ENCODE results near the gene PTH2.
A peak's percentile ranks its signal among the peaks of the same experiment; 100 is the strongest.

The PTH2 gene

GRCh38 chr19:49409441-49410029 is 13.7 kb downstream of the PTH2 start:
- DNase-seq (ENCODE audit: low read depth) = no peak

- DNase-seq (ENCODE audit: low read depth) = no peak
Measured at GRCh38 chr19:49408816-49409440, 14.3 kb downstream of the PTH2 start.

GRCh38 chr19:49407482-49408015 is 15.7 kb downstream of the PTH2 start:
- no peak for DNase-seq (ENCODE audit: low read depth)

GRCh38 chr19:49407079-49407478 is 16.2 kb downstream of the PTH2 start:
- DNase-seq (ENCODE audit: low read depth) = no peak

- DNase-seq (ENCODE audit: low read depth) = no peak
Measured at GRCh38 chr19:49403404-49404187, 19.6 kb downstream of the PTH2 start.

- DNase-seq (ENCODE audit: low read depth) = no peak
Measured at GRCh38 chr19:49400029-49400428, 23.2 kb downstream of the PTH2 start.

GRCh38 chr19:49398931-49399330 is 24.3 kb downstream of the PTH2 start:
- DNase-seq (ENCODE audit: low read depth) = no peak

- no peak for DNase-seq (ENCODE audit: low read depth)
Measured at GRCh38 chr19:49398001-49398615, 25.1 kb downstream of the PTH2 start.

- no peak for DNase-seq (ENCODE audit: low read depth)
Measured at GRCh38 chr19:49396738-49397505, 26.3 kb downstream of the PTH2 start.

GRCh38 chr19:49395581-49396407 is 27.4 kb downstream of the PTH2 start:
- no peak for DNase-seq (ENCODE audit: low read depth)

GRCh38 chr19:49393881-49394280 is 29.4 kb downstream of the PTH2 start:
- DNase-seq (ENCODE audit: low read depth) = no peak

GRCh38 chr19:49391581-49392399 is 31.5 kb downstream of the PTH2 start:
- peak; percentile 52 for DNase-seq (ENCODE audit: low read depth)

- DNase-seq (ENCODE audit: low read depth) = no peak
Measured at GRCh38 chr19:49390929-49391359, 32.3 kb downstream of the PTH2 start.

- DNase-seq (ENCODE audit: low read depth) = no peak
Measured at GRCh38 chr19:49390131-49390928, 32.9 kb downstream of the PTH2 start.

GRCh38 chr19:49389406-49389805 is 33.8 kb downstream of the PTH2 start:
- no peak for DNase-seq (ENCODE audit: low read depth)

- peak; percentile 50 for DNase-seq (ENCODE audit: low read depth)
Measured at GRCh38 chr19:49387936-49388372, 35.3 kb downstream of the PTH2 start, which contains the start of gene KASH5. Gene KASH5 (plus strand): TSS chr19:49388249. CDS start chr19:49390884, 2,635 bp downstream.

- no peak for DNase-seq (ENCODE audit: low read depth)
Measured at GRCh38 chr19:49383599-49383998, 39.6 kb downstream of the PTH2 start.

- DNase-seq (ENCODE audit: low read depth) = no peak
Measured at GRCh38 chr19:49382639-49383038, 40.6 kb downstream of the PTH2 start.

- no peak for DNase-seq (ENCODE audit: low read depth)
Measured at GRCh38 chr19:49380391-49380790, 42.9 kb downstream of the PTH2 start.

All from fibroblast of gingiva (primary cell).